SU-DHL-6 (cell line): Measurements from ENCODE around the gene LY9.

Experiments
- EZH2phosphoT487 ChIP-seq: fragments of 200-600 bp; sonication (generic), shearing (Covaris generic); conservative IDR thresholded peaks from 2 replicates; pipeline ENCODE4 v1.6.1; 2018; ENCODE audit warnings: mild to moderate bottlenecking, antibody characterized with exemption, low read length, moderate library complexity, mixed read lengths
- TF ChIP-seq, protein P1 (sequence below): fragments of 200-600 bp; sonication (generic); IDR thresholded peaks from one replicate; pipeline ENCODE4 v1.5.1; 2017; ENCODE audit warnings: antibody characterized with exemption, mild to moderate bottlenecking, low read length, moderate library complexity; ENCODE audit not compliant: insufficient read depth, poor library complexity, severe bottlenecking

DNA sequence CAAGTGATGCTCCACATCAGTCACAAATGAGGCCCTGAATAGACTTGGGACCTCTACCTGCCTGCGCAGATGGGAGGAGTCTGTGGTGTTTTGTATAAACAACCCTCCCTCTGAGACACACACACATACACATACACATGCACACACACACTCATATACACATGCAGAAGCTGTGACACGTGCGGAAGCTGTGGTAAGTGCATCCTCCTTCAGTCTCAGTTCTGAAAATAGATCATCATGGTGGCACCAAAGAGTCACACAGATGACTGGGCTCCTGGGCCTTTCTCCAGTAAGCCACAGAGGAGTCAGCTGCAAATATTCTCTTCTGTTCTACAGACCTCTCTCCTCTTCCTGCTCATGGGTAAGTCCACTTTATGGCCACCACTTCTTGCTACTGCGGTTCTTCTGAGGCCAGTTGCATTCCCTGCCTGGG is at the start of gene LY9:
- TF ChIP-seq, protein P1, sequence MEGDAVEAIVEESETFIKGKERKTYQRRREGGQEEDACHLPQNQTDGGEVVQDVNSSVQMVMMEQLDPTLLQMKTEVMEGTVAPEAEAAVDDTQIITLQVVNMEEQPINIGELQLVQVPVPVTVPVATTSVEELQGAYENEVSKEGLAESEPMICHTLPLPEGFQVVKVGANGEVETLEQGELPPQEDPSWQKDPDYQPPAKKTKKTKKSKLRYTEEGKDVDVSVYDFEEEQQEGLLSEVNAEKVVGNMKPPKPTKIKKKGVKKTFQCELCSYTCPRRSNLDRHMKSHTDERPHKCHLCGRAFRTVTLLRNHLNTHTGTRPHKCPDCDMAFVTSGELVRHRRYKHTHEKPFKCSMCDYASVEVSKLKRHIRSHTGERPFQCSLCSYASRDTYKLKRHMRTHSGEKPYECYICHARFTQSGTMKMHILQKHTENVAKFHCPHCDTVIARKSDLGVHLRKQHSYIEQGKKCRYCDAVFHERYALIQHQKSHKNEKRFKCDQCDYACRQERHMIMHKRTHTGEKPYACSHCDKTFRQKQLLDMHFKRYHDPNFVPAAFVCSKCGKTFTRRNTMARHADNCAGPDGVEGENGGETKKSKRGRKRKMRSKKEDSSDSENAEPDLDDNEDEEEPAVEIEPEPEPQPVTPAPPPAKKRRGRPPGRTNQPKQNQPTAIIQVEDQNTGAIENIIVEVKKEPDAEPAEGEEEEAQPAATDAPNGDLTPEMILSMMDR, result no peak
- TF ChIP-seq EZH2phosphoT487, result no peak
